Testis (tissue), 2 donors: Measurements from ENCODE around the gene PPP6R3.

Experiments used
- CTCF ChIP-seq, 3 experiments: fragments of 450-650 bp in 2 of 3; fragments of 200-600 bp in 1 of 3; sonication (generic) in 1 of 3; IDR thresholded peaks; one replicate each; pipeline ENCODE4 v1.5.1; 2016 to 2019; ENCODE audit warnings: antibody characterized with exemption in 3 of 3, mild to moderate bottlenecking in 2 of 3, moderate library complexity in 1 of 3
- POLR2A ChIP-seq: fragments of 450-650 bp; IDR thresholded peaks from one replicate; pipeline ENCODE4 v1.6.1; 2017; ENCODE audit warnings: antibody characterized with exemption, mild to moderate bottlenecking, moderate library complexity

GRCh38 chr11:68442433-68442832, 18.1 kb upstream of the PPP6R3 start:
- TF ChIP-seq CTCF (IDR thresholded peaks at IDR 0.05) (no peak), POLR2A (no peak)
